ENCODE results near the gene LMOD2. TPM values are rescaled to one million over a fixed set of nuclear protein-coding genes. Genes with fewer than 3 reads are reported as not detected.

LMOD2 gene
- polyA plus RNA-seq, 3 donors: 0.25 TPM; not detected in 2

DNA sequence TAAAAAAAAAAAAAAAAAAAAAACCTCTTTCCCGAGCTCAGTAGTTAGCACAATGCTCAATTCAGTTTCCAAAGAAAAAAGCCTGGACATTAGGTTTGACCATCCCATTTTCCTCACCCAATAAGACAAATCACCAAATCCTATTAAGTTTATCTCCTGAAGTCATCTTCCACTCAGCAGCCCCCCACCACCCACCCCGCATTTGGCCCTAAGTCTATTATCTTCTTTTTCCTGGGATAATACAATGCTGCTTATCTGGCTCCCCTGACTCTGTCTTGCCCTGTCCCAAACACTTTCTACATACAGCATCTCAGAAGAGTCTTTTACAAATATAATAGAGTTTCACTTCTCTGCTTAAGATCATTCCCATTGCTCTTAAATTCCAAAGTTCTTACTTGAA, 17.8 kb upstream of the LMOD2 start:
- no peak for DNase-seq

DNA sequence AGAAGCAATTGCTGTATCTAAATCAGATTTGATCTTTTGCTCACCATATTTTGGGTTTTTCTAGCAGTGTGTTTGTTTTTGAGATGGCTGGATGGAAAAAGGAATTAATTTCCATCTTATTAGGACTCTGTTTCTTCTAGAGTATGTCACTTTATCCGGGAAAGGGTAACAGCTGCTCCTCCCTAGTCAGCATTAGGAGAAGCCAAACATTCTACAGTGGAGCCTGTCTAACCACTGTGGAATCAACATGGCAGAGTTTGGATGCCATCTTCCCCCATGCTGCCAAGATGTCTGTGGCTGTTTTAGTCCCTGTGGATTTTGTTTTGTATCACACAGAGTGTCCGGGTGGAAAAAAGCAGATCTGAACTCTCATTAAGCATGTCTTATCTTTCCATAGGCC, 16.0 kb upstream of the LMOD2 start:
- DNase-seq: no peak

DNA sequence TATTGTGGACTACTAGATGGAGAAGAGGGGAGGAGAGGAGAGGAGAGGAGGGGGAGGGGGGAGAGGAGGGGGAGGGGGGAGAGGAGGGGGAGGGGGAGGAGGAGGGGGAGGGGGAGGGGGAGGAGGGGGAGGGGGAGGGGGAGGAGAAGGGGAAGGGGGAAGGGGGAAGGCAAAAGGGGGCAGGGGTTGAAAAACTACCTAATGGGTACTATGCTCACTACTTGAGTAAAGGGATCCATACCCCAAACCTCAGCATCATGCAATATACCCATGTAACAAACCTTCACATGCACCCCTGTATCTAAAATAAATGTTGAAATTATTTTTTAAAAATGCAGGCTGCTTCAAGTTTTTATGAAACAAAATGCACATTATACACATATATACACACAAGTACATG, 15.1 kb upstream of the LMOD2 start:
- DNase-seq: no peak

DNA sequence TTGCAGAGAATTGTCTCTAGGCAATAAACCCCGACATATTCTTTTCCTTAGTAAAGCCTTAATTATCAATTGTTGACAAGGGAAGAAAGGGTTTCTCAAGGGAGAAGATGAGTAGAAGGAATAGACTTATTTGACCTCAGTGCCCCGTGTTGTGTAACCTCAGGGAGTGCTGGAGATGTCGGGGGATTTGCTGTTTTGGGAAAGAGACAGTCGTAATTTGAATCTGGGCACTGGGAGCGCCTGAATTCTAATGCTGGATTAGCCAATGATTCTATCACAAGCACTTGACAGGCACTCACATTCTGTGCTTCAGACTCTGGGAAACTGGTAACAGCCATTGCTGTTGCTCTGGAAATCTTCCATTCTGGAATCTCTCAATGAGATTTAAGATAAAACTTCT, 13.8 kb upstream of the LMOD2 start:
- no peak for DNase-seq

DNA sequence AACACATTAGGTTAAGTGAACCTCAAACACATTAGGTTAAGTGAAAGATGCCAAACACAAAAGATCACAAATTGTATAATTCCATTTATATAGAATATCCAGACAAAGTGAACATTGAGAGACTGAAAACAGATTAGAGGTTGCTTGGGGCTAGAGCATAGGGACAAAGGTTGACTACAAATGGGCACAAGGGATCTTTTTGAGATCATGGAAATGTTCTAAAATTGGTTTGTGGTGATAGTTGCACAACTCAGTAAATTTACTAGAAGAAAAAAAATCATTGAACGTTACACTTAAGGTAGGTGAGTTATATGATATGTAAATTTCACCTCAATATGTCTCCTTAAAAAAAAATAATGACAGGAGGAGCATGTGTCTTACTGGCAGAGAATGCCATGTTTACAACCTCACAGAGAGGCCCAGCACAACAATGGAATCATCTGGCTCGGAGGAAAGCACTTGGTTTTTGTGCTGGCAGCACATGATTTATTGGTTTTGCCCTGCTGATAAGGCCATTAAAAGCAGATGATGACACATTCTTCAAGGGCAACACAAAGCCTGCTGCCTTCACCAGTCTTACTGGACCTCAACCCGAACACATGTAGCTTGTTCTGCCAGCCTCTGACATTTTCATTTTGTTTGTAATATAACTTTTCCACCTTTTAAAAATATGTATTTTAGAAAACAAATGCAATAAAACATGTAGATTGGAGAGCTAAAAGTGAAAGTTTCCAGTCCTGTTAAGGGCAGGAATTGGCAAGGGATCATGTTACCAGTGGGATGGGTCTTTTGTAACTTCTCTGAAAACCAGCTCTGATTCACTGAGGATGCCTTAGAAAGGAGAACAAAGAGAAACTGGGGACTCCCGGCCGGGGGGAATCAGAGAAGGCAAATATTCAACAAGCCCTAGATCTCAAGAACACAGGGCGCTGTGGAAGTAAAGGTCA, 11.9 kb upstream of the LMOD2 start:
- DNase-seq: peak; percentile 53

DNA sequence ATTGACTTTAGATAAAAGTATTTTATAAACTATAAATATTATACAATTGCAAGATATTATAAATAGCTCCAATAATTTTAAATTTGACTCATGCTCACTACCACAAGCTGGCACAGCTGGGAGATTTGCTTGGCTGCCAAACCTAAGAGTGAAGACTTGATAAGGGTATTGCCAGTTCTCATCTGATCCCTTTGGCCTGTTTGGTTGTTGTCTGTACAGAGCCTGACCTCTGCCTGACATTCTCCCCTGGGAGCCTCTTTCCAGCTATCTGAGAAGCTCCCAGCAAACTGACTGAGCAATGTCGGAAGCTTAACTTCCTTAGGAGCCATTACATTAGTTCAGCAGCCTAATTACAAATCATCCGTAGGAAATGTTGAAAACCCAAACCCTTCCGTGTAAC, 10.2 kb upstream of the LMOD2 start:
- no peak for DNase-seq

DNA sequence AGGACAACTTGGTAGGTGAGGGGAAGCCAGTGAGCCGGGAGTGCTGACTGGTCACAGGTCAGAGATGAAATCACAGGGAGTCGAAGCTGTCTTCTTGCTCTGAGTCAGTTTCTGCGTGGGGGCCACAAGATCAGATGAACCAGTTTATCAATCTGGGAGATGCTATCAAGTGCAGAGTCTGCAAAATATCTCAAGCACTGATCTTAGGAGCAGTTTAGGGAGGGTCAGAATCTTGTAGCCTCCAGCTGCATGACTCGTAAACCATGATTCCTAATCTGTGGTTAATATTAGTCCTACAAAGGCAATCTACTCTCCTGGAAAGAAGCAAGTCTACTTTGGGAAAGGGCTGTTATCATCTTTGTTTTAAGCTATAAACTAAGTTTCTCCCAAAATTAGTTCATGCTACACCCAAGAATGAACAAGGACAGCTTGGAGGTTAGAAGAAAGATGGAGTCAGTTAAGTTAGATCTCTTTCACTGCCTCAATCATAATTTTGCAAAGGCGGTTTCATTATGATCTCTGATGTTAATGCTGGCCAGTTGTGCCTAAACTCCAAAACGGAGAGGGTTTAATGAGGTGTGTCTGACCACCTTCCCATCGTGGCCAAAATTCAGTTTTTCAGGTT, 8.4 kb upstream of the LMOD2 start:
- DNase-seq: no peak

DNA sequence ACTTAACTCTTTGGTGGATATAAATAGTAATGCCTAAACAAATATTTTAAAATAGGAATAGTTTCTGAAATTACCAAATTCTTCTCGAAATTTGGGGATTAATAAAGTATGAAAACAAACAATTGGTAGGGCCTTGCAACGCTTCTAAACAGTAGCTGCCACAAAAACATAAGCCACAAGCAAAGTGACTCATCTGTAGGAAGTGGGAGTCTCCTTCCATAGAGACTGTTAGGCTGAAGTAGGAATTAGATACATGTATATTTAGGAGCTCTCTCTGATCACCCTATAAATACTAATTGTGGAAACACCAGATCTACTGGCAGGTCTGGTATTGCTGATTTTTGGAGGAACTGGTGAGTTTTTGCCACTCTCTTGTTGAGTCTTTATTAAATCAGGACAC, 5.7 kb upstream of the LMOD2 start:
- DNase-seq: no peak

DNA sequence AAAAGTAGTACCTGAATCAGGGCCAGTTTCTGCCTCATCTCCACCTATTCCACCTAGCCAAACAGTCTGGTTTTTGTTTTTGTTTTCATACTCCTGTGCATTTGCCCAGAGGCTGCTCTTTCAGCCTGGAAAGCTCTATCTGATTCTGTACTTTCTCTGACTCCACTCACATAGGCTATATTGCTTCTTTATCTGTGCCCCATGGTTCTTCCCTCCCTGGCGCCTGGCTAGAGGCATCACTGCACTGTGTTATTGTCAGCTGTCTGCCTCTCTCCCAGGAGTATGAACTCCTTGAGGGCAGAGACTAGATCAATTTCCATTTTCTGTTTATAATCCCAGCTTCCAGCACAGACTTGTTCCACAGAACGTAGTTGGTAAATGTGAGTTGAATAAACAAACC, 5.1 kb upstream of the LMOD2 start:
- no peak for DNase-seq

DNA sequence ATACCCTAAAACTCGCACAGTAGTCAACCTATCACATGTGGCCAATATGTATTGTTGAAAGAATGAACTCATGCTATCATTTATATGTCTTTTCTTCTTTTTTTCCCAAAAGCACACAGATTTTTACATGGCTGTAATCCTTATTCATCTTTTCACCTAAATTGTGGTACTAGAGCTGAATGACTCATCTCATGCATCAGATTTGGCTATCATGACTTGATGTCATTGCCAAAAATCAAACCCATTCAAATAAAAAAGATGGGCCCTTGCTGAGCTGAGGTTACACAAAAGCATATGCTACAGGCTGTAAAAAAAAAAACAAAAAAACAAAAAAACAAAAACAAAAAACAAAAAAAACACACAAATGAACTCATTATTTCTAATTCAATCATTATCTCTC, 3.3 kb upstream of the LMOD2 start:
- DNase-seq: no peak

DNA sequence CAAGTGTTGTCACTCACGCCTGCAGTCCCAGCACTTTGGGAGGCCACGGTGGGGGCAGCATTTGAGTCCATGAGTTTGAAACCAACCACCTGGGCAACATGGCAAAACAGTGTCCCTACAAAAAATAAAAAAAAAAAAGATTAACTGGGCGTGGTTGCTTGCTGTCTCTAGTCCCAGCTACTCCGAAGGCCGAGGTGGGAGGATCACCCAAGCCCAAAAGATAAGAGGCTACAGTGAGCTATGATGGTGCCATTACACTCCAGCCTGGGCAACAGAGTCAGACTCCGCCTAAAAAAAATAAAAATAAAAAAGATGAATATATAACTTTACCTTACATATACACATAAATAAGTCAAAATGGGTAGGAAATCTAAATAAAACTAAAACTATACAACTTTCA, 2.5 kb upstream of the LMOD2 start:
- DNase-seq: no peak

DNA sequence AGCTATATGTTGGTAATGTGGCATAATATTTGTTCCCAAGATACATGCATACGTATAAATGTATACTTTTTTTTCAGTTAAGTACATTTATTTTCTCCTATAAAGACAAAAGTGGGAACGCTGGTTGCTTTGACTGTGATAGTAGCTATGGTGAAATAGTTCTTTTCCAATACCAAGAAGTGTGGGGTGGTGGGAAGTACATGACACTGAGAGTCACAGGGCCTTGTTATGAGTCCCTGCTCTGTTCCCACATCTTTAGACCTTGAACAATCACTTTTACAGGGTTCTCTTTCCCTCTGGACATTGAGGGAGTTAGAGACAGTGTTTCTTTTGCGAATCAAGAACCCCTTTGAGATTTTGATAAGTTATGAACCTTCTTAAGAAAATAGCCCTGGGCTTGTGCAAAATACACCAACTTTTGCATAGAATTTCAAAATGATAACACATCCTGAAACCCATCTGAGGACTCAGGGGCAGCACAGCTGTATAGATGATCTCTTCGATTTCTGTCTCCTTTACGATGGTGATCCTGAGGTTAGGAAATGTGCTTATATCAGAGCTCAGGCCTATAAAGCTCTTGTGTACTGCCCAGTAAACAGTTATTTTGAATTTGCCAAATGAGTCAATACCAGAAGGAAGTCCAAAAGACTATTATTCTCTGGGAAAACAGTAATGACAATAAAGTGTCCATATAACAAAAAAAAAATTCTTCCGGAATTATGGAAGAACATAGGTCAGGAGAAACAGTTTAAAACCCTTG, 1.1 kb downstream of the LMOD2 start:
- DNase-seq: no peak

DNA sequence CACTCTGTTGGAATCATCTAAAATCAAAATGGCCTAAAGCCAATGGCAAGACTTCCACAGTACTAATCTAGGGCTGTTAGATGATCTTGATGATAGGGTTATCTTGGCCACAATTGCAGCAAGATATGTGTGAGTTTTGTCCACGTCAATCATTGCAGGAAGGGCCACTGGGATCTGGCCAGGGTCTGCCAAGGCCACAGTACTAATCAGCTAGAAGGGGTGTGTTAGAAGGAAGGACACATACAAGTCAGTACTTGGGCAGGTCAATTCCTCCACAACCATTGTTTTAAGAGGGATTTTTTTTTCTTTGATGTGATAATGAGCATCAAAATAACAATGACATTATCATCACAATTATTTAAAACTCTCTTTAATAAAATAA, 1.6 kb downstream of the LMOD2 start:
- DNase-seq: no peak

DNA sequence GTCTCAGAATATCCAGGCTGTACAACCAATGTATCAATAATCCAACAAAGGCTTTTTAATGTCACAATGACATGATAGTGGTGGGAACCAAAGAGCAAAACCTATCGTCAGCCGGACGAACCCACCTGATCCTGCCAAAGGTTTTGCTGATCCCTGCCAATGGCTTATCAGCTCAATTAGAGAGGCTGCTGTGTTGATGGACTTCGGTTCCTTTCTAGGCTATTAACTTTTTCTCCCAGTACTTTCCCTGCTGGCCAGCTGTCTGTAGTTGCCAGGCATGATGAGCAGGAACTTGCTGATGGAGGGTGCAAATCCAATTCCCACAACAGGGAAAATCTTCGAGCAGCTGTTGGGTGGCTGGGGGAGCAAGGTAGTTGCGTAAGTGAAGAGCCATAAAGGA, 2.4 kb downstream of the LMOD2 start:
- DNase-seq: no peak

DNA sequence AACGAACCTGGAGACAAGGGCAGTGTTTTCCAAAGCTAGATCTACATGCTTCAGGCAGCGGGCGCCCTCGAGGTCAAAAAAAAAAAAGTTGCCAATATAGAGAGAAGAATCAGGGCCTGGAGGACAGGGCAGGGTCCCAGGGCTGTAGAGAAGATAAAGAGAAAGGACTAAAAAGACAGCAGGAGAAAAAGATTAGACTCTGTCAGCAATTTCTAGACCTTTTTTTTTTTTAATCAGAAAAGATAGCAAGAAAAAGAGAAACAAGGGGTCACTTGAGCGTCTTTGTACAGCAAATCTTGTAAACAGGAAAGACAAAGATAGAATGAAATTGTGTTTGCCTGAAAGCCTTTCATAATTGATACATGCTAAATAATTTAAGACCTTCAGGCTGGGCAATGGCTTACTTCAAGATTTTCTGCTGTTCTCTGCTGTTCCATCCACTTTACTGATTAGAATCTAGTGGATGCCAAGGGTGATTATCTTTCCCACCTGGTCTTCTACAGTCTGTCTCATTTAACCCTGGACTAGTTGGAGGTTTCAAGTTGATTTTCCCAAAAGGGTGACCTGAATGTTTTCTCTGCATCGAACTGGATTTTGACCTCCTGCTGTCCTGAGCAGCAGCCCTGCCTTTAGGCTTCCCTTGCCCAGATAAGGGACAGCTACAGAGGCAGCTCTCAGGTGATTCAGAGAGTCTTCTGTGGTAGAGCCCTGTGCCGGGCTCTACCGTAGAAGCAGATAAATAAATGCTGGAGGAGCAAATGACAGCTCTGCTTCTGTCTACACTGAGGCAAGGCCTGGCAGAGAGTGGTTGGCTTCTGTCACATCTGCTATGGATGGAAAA, 5.1 kb downstream of the LMOD2 start:
- DNase-seq: no peak

DNA sequence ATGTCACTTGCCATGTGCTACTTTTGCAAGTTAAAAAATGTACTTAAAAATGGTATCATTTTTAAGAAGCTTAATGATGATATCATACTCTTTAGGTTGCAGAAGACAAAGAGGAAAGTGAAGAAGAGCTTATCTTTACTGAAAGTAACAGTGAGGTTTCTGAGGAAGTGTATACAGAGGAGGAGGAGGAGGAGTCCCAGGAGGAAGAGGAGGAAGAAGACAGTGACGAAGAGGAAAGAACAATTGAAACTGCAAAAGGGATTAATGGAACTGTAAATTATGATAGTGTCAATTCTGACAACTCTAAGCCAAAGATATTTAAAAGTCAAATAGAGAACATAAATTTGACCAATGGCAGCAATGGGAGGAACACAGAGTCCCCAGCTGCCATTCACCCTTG, 6.1 kb downstream of the LMOD2 start:
- DNase-seq: no peak

DNA sequence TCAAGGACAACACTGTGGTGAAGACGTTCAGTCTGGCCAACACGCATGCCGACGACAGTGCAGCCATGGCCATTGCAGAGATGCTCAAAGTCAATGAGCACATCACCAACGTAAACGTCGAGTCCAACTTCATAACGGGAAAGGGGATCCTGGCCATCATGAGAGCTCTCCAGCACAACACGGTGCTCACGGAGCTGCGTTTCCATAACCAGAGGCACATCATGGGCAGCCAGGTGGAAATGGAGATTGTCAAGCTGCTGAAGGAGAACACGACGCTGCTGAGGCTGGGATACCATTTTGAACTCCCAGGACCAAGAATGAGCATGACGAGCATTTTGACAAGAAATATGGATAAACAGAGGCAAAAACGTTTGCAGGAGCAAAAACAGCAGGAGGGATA, 6.6 kb downstream of the LMOD2 start:
- no peak for DNase-seq

DNA sequence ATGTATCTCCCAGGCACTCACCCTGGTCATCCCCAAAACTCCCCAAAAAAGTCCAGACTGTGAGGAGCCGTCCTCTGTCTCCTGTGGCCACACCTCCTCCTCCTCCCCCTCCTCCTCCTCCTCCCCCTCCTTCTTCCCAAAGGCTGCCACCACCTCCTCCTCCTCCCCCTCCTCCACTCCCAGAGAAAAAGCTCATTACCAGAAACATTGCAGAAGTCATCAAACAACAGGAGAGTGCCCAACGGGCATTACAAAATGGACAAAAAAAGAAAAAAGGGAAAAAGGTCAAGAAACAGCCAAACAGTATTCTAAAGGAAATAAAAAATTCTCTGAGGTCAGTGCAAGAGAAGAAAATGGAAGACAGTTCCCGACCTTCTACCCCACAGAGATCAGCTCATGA, 7.1 kb downstream of the LMOD2 start:
- no peak for DNase-seq

DNA sequence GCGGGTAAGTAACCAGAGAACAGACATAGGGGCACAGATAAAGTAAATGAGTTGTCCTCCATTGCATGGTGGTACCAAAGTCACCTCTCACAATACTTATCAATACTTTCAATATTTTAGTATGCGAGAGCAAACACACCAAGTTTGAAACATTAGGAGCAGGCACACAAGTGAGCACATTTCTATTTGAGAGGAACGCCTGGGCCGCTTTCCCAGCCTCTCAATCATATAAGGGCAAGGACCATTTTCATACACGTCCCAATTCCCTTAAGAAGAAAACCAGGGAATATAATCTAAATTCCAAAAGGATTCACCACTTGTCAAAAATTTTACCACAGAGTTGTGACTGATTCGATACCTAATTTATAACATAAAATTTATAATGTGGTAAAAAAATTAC, 7.5 kb downstream of the LMOD2 start:
- no peak for DNase-seq

DNA sequence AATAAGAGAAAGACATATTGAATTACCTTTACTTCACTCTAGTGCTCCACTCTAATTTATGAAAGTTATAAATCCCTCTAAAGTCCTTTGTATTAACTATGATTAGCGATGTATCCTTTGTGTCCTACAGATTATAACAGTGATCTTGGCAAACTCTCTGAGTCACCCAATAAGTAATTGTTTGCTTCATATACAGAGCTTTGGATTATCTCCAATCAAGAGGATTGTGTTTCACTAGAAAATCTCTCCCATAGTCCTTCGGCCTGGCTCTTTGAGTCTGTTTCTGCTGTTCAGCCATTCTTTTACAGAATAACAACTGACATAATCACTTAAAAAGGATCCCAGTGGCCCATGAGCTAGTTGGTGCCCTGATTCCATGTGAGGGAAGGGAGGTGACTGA, 9.5 kb downstream of the LMOD2 start:
- no peak for DNase-seq

DNA sequence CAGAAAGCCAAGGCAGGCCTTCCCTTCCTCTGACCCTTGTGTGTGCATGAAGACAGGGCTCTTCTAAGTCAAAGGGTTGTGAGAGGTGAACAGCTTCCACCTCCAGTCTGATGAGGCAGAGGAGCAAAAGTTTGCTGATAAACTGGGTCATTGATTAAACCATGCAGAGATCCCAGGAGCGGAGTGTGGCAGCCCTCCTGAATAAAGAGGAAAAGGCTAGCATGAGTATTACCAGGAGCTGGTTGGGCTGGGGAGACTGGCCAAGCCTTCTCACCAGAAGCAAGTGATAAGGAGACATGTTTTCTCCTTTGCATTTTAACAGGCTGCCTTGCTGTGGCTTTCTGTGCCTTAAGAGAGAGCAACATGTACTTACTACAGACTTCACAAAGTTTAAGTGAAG, 10.2 kb downstream of the LMOD2 start:
- no peak for DNase-seq

DNA sequence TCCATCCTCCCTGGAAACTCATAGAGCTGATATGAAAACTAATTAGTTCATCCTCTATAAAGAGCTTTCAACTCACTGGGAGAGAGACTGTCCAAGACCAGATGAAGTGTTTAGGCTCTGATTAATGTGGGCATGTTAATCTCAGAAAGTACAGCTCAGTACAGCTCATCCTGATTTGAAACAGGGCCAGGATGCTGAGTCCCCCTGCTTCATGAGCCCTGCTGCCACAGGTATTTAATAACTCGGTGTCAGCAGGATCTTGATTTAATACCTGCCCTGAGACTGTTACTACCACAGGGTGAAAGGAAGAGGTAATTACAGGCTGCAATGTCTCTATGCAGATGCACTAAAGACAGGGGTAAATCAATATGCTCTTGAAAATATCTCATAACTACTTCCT, 10.8 kb downstream of the LMOD2 start:
- DNase-seq: no peak
